Vagina (tissue), 2 donors: ENCODE measurements around the gene KCNK10. TPM values are rescaled to one million over a fixed set of nuclear protein-coding genes. Genes with fewer than 3 reads are reported as not detected.
"Not testable (repeated sequence)": the region's sequence is repeated elsewhere in the genome, so short reads cannot be mapped to it uniquely, and the experiment has no call there.

Experiments used
- DNase-seq, 2 donors: peaks; one replicate each; pipeline ENCODE4 v3.0.0-alpha.2; 2017; ENCODE audit errors: extremely low spot score in 2 of 2
- H3K27ac ChIP-seq: fragments of 200-600 bp; sonication (generic); one replicate; pipeline ENCODE4 v1.5.1; 2019
- H3K27me3 ChIP-seq: fragments of 200-600 bp; sonication (generic); one replicate; pipeline ENCODE4 v1.5.1; 2019
- H3K36me3 ChIP-seq, 2 donors: fragments of 200-600 bp; sonication (generic); one replicate each; pipeline ENCODE4 v1.5.1; 2017 to 2019
- H3K4me1 ChIP-seq: fragments of 200-600 bp; sonication (generic); one replicate; pipeline ENCODE4 v1.5.1; 2019
- H3K4me3 ChIP-seq, 2 donors: fragments of 200-600 bp; sonication (generic); 1 replicate in 1 of 2; 2 replicates in 1 of 2; pipeline ENCODE4 v1.5.1; 2016 to 2019
- H3K9me3 ChIP-seq: fragments of 200-600 bp; sonication (generic); one replicate; pipeline ENCODE4 v1.5.1; 2019
- POLR2A ChIP-seq, 2 donors: fragments of 450-650 bp; IDR thresholded peaks; one replicate each; pipeline ENCODE4 v1.6.1; 2017; ENCODE audit warnings: antibody characterized with exemption in 2 of 2, mild to moderate bottlenecking in 2 of 2, moderate library complexity in 2 of 2
- POLR2AphosphoS5 ChIP-seq, 2 donors: sonication (generic); formaldehyde crosslinking; IDR thresholded peaks; one replicate each; pipeline ENCODE4 v1.9.0; 2017; ENCODE audit warnings: antibody characterized with exemption in 2 of 2, mild to moderate bottlenecking in 2 of 2, low read depth in 1 of 2; ENCODE audit not compliant: insufficient read depth in 1 of 2
- intact Hi-C: fragments of 100-400 bp; cut with DNase I; formaldehyde crosslinking; loops from one replicate; pipeline ENCODE4 v1.15.1; 2023
- total RNA-seq: library from RNA; depleted of rRNA; stranded (reverse); fragments of >200 nt; gene quantifications from one replicate; pipeline ENCODE4 v1.2.3, GENCODE V29; 2016
- TF ChIP-seq, protein P1 (sequence below), 3 experiments: fragments of 450-650 bp in 2 of 3; fragments of 200-600 bp in 1 of 3; sonication (generic) in 1 of 3; IDR thresholded peaks; one replicate each; pipeline ENCODE4 v1.5.1; 2017 to 2019; ENCODE audit warnings: antibody characterized with exemption in 3 of 3, mild to moderate bottlenecking in 2 of 3, moderate library complexity in 2 of 3

The KCNK10 gene
- total RNA-seq, 1 donor from 2014 or later, result 0.25 TPM

- intact Hi-C loops, result no loop called here
- H3K27me3 ChIP-seq, result no peaks in the 10 kb centered on the region
- H3K9me3 ChIP-seq, result no peaks in the 10 kb centered on the region
- DNase-seq, result no peak
- no peaks in the 10 kb centered on the region for H3K36me3 ChIP-seq
- H3K4me1 ChIP-seq, result no peaks in the 10 kb centered on the region
- TF ChIP-seq POLR2AphosphoS5 (IDR thresholded peaks at IDR 0.05; ENCODE audit: insufficient read depth in 1 of 2, low read depth in 1 of 2), result no peak
- no peak for TF ChIP-seq POLR2A (IDR thresholded peaks at IDR 0.05)
- TF ChIP-seq, protein P1, sequence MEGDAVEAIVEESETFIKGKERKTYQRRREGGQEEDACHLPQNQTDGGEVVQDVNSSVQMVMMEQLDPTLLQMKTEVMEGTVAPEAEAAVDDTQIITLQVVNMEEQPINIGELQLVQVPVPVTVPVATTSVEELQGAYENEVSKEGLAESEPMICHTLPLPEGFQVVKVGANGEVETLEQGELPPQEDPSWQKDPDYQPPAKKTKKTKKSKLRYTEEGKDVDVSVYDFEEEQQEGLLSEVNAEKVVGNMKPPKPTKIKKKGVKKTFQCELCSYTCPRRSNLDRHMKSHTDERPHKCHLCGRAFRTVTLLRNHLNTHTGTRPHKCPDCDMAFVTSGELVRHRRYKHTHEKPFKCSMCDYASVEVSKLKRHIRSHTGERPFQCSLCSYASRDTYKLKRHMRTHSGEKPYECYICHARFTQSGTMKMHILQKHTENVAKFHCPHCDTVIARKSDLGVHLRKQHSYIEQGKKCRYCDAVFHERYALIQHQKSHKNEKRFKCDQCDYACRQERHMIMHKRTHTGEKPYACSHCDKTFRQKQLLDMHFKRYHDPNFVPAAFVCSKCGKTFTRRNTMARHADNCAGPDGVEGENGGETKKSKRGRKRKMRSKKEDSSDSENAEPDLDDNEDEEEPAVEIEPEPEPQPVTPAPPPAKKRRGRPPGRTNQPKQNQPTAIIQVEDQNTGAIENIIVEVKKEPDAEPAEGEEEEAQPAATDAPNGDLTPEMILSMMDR (IDR thresholded peaks at IDR 0.05), result no peak
- H3K4me3 ChIP-seq, result no peak overlapping the region
- no peak overlapping the region for H3K27ac ChIP-seq
These were observed 59.0 kb downstream of the KCNK10 start for GRCh38 chr14:88264116-88264515.

GRCh38 chr14:88261302-88261701 lies 61.8 kb downstream of the KCNK10 start:
- intact Hi-C loops, DNase-seq, H3K4me1 ChIP-seq, H3K36me3 ChIP-seq, H3K27ac ChIP-seq, H3K4me3 ChIP-seq, H3K9me3 ChIP-seq, H3K27me3 ChIP-seq: not testable (repeated sequence)

- Histone ChIP-seq H3K4me1 (peaks cover 5% of the 10 kb centered on the region), H3K27ac (no peak overlapping the region)
These were observed 65.0 kb downstream of the KCNK10 start for GRCh38 chr14:88258021-88258420.

GRCh38 chr14:88256997-88257950 lies 65.8 kb downstream of the KCNK10 start:
- Histone ChIP-seq H3K4me3 (no peak overlapping the region), H3K36me3 (no peaks in the 10 kb centered on the region), H3K4me1 (peaks cover 5% of the 10 kb centered on the region), H3K27me3 (no peaks in the 10 kb centered on the region), H3K27ac (no peak overlapping the region), H3K9me3 (no peaks in the 10 kb centered on the region)
- TF ChIP-seq, protein P1 (IDR thresholded peaks at IDR 0.05), result no peak
- TF ChIP-seq POLR2A (IDR thresholded peaks at IDR 0.05), result no peak
- no peak for TF ChIP-seq POLR2AphosphoS5 (IDR thresholded peaks at IDR 0.05; ENCODE audit: insufficient read depth in 1 of 2, low read depth in 1 of 2)
- intact Hi-C loops, result no loop called here
- no peak for DNase-seq

More at GRCh38 chr14:88258021-88258420, 65.0 kb downstream of the KCNK10 start:
- no peaks in the 10 kb centered on the region for H3K36me3 ChIP-seq
- TF ChIP-seq POLR2AphosphoS5 (IDR thresholded peaks at IDR 0.05; ENCODE audit: insufficient read depth in 1 of 2, low read depth in 1 of 2) (no peak), POLR2A (IDR thresholded peaks at IDR 0.05) (no peak)
- TF ChIP-seq, protein P1 (IDR thresholded peaks at IDR 0.05), result no peak
- no peaks in the 10 kb centered on the region for H3K27me3 ChIP-seq
- DNase-seq, result no peak
- H3K4me3 ChIP-seq, result no peak overlapping the region
- intact Hi-C loops, result no loop called here
- H3K9me3 ChIP-seq, result no peaks in the 10 kb centered on the region

GRCh38 chr14:88255798-88256197 lies 67.3 kb downstream of the KCNK10 start:
- Histone ChIP-seq H3K27me3 (no peaks in the 10 kb centered on the region), H3K27ac (no peak overlapping the region), H3K9me3 (no peaks in the 10 kb centered on the region), H3K36me3 (no peaks in the 10 kb centered on the region), H3K4me1 (peaks cover 5% of the 10 kb centered on the region), H3K4me3 (no peak overlapping the region)
- intact Hi-C loops, result no loop called here
- TF ChIP-seq POLR2AphosphoS5 (IDR thresholded peaks at IDR 0.05; ENCODE audit: insufficient read depth in 1 of 2, low read depth in 1 of 2) (no peak), POLR2A (IDR thresholded peaks at IDR 0.05) (no peak)
- TF ChIP-seq, protein P1 (IDR thresholded peaks at IDR 0.05), result no peak
- DNase-seq, result no peak
